GM21619 (cell line): ENCODE results near the gene RMRP.
"Not testable (repeated sequence)": the region's sequence is repeated elsewhere in the genome, so short reads cannot be mapped to it uniquely, and the experiment has no call there.

Experiments used
- ATAC-seq: cut with Tn5 transposase; IDR thresholded peaks from one replicate; pipeline ENCODE4 v1.9.1; 2021; ENCODE audit not compliant: unreplicated experiment

The RMRP gene

DNA sequence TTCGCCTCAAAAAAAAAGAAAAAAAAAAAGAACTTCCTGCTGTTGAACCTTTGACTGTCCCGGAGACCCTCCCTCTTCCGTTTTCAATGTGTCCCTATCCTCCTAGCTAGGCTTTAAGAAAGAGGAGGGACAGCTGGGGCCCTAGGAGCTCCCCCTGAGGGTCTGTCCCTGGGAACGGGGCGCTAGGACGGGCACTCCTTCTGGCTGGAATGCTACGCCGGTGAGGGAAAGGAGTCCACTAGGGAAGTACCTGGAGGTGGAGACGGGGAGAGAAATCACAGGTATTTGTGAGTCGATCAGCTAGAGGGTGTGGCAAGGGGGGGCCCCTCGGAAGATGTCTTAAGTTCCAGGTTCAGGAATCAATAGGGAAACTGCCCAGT is 11.7 kb downstream of the RMRP start:
- no peak for ATAC-seq

DNA sequence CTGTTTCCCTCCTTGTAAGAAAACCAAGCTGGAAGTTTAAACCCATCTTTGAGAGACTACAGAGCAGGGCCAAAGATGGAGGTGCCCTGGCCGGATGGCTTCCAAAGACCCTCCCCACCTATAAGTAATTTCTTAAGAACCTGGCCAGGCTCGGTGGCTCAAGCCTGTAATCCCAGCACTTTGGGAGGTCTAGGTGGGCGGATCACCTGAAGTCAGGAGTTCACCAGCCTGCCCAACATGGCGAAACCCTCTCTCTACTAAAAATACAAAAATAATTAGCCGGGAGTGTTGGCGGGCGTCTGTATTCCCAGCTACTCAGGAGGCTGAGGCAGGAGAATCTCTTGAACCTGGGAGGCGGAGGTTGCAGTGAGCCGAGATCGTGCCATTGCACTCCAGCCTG is 12.1 kb downstream of the RMRP start:
- ATAC-seq = not testable (repeated sequence)

DNA sequence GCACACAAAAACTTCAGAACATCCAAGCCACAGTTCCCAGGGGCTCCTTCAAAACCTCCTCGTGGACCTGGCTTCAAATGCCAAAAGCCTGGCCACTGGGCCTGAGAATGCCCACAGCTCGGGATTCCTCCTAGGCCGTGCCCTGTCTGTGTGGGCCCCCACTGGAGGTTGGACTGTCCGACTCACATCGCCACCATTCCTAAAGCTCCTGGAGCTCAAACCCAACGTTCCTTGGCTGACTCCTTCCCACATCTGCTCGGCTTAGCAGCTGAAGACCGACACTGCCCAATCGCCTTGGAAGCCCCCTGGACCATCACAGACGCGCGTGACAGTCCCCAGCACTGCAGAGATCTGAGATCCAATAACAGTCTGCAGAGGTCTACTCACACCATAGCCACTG is 14.8 kb downstream of the RMRP start:
- no peak for ATAC-seq

DNA sequence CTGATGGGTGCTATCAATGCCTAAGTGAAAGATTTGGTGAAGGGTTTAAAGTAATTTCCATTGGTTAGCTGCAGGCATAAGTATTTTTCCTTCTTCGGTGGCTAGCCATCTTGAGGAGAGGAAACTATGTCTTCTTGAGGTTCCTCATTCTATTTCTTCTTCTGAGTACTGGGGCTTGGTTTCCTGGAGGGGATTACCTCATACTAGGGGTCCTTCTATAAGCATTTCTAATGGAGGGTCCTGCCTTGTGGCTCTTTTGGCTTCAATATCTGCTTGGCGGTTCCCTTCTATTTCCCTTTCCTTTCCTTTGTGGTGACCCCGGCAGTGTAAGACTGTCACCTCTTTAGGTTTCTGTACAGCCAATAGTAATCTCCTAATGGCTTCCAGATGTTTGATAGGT is 16.3 kb downstream of the RMRP start:
- not testable (repeated sequence) for ATAC-seq

DNA sequence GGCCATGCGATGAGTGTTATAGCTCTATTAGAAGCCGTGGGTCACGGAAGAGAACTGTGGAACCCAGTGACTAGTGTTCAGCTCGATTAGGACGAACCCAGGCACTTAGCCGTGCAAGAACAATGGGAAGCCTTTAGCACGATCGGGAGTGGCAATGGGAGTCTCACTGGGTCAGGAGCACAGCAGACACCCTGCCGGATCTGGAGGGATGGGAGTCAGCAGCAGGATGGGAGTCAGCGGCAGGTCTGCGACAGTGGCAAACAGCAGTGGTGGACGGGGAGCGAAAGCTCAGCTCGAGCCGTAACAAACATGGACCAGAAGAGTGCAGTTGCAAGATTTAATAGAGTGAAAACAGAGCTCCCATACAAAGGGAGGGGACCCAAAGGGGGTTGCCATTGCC is 17.4 kb downstream of the RMRP start:
- ATAC-seq = not testable (repeated sequence)

DNA sequence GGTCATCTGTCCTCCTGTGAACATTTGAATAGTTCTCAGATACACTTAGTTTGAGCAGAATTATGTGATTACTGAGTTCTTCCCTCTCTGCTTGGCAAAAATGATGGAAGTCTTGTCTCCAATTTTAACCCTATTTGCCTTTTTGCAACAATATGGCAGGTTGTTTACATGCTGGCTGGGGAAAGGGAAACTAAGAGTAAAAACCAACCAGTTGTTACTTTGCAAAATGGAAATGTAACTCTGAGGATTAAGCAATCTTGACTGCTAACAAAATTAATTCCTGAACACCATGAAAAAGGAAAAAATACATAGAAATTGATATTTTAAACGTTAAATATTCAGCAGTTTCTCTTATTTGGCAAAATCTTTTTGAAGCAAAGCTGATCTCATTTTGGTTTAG is 18.2 kb downstream of the RMRP start:
- ATAC-seq = no peak

DNA sequence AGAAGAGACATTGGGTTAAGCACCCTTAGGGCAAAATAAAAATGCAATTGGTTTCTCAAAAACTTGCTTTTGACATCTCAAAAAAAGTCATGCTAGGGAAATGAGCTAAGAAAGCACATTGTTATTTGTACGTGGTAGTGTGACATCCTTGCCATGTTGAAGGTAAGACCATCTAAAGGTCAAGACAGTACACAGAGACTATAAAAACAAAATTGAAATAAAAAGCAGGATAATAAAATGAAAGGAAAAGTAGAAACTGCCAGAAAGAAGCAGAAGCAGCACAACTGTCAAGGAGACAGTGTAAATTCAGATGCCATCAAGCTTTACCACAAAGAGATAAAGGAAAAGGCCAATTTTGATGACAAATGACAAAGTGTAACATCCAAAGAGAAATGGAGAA is 18.6 kb downstream of the RMRP start:
- not testable (repeated sequence) for ATAC-seq

DNA sequence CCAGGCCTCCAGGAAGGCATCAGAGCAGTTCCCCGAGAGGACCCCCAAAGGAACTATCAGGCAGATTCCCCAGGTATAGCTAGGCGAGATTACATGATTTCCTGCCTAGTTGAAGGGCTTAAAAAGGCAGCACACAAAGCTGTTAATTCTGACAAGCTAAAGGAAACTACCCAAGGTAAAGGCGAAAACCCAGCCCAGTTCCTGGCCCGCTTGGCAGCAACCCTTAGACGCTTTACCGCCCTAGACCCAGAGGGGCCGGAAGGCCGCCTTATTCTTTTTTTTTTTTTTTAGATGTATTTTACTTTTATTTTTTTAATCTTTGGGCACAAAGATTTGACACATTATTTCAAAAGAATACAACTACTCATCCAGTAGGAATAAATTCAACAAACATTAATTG is 19.1 kb downstream of the RMRP start:
- ATAC-seq = not testable (repeated sequence)

DNA sequence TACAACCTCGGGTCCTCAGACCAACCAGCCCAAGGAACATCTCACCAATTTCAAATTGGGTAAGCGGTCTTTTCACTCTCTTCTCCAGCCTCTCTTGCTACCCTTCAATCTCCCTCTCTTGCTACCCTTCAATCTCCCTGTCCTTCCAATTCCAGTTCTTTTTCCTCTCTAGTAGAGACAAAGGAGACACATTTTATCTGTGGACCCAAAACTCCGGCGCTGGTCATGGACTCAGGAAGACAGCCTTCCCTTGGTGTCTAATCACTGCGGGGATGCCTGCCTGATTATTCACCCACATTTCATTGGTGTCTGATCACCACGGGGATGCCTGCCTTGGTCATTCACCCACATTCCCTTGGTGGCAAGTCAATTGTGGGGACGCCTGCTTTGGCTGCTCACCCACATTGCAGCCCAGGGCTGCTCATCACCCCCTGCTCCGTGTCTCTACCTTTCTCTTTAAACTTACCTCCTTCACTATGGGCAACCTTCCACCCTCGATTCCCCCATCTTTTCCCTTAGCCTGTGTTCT is 20.3 kb downstream of the RMRP start:
- ATAC-seq = not testable (repeated sequence)

DNA sequence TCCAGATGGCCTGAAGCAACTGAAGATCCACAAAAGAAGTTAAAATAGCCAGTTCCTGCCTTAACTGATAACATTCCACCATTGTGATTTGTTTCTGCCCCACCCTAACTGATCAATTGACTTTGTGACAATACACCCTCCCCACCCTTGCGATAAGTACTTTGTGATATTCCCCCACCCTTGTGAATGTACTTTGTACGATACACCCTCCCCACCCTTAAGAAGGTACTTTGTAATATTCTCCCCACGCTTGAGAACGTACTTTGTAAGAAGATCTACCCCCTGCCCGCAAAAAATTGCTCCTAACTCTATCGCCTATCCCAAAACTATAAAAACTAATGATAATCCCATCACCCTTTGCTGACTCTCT is 21.0 kb downstream of the RMRP start:
- ATAC-seq = not testable (repeated sequence)

DNA sequence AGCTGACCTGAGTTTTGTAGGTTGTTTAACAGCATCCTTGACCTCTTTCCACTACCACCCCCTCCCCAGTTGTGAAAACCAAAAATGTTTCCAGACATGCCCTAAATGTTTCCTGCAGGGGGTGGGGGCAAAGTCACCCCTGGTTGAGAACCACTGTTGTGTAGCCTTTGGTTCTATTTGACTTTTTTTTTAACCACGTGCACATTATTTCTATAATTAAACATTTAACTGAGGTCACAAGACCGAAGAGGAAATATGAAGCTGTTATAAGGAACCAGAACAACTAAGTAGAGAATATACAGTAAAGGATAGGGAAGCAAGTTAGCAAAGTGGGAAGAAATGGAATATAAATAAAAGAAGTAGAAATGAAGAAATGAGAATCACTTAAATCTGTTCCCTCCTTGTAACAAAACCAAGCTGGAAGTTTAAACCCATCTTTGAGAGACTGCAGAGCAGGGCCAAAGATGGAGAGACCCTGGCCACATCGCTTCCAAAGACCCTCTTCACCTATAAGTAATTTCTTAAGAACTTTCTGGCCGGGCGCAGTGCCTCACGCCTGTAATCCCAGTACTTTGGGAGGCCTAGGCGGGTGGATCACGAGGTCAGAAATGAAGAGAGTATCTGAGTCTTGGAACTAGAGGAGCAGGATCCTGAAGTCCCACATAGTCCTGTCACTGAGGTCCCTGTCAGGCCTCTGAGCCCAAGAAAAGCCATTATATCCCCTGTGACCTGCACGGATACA is 21.5 kb downstream of the RMRP start:
- ATAC-seq = no peak

DNA sequence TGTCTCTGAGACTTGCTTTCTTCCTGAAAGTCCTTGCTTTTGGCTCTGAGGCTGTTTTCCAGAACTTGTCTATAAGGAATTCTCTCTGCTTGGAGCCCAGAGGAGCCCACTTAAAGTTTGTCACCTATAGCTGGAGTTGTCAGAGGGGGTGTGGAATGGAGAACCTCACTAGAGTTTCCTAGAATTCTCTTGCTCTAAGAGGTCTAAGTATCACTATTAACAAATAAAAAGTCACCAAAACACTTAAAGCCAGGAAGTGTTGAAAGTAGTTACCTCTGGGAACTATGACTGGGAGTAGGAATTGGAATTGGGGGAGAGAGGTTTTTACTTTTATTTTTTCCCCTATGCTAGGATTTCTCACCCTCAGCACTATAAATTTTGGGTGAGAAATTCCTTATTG is 22.1 kb downstream of the RMRP start:
- ATAC-seq = no peak

DNA sequence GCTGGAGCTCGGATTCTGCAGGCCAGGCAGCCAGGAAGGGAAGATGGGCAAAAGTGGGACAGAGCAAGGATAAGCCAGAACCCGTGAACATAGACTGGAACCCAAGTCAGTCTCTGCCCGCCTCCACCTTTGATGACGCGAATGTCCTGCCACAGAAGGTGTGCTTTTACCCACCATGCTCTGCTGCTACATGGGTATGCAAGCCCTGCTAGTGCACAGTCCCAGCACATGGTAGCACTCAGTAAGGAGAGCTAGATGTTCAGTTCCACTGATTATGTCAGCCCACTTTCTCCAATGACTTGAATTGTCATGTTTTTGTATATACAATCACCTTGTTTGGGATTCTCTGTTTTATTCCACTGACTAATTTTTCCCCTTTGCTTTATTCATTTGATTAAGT is 28.2 kb downstream of the RMRP start:
- no peak for ATAC-seq

DNA sequence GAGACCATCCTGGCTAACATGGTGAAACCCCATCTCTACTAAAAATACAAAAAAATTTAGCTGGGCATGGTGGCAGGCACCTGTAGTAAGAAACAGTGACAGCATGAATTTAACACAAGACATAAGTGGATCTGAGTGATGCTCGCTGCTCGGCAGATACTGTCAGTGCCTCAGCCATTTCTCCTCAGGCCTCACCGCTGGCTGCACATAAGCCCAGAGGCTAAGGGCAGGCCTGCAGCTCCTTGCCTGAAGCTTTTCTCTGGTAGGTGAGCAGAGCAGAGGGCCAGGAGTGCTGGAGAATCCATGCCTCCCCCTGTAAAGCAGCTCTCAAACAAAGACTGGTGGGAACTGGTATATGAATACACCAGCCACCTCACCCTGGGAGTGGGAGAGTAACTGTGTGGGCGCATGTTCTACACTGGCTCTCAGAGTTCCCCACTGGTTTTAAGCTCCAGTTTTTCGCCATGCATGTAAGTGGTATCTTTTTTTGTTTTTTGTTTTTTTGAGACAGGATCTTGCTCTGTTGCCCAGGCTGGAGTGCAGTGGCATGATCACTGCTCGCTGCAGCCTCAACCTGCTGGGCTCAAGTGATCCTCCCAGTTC is 29.3 kb downstream of the RMRP start:
- ATAC-seq = no peak

DNA sequence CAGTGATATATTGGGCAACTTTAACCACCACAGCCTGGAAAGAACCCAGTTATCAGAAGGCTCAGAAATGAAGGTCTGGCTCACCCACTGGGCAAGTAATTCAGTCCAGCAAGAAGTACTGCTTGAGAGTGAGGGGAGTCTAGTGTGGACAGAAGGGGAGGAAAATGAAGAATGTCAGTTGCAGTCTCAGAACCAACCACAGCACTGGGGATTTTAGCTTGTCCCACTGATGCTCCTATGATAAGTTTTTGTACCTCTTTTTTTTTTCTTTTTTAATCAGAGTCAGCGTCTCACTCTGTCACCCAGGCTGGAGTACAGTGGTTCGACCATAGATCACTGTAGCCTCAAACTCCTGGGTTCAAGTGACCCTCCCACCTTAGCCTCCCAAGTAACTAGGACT is 30.2 kb downstream of the RMRP start:
- ATAC-seq = no peak

DNA sequence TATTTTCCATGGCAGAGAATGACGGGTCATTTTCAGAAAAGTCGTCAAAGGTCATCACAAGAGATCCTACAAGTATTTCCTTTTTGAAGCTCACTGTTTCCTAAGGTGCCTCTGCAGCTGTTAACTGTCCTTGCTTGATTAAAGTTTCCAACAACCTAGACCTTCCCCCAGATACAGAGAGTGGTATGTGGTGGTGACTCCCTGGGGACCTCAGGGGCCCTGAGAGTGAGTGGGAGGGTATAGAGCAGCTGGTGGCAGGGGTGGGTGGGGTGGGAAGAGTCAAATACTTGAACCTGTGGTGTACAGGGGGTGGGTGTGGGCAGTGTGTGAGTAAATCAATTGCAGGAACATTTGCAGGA is 38.0 kb downstream of the RMRP start:
- ATAC-seq = peak; percentile 36

DNA sequence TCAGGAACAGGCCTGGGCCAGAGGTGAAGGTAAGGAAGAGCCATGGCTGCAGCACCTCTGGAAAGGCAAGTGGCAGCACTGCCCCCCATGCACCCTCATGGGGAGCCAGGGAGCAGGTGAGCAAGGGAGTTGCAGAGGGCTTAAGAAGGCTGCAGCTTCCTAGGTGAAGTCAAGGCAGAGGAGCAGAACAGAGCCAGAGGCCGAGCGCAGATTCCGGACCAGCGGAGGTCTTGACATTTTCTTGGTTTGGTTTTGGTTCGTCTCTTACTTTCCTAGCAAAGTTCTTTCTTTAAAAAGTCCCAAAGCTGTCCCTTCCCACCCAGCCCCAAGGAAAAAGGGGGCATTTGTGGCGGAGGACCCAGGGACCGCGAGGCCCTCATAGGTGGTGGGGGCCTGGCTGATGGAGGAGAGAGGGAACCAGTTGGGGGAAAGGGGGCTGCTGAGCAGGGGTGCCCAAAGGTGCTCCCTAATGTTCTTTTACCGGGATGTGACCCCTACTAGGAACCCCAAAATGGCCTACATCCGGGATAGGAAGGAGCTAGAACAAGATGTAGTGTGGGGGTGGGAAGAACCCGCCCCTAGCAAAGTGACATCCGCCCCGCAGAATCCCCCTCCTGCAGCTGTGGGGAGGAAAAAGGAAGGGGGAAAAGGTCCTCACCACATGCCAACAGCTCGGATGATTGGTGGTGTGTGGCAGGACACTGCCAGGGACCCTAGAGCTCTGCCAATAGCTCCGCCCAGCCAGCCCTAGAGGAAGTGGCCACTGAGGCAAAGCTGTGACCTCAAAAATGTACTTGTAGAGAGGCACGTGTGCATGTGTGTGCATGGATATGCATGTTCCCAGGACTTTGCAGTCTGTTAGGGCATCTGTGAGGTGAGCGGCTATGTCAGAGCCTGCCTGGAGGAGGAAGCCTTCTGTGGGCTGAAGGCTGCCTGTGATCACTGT is 38.7 kb downstream of the RMRP start:
- peak; percentile 37 for ATAC-seq

DNA sequence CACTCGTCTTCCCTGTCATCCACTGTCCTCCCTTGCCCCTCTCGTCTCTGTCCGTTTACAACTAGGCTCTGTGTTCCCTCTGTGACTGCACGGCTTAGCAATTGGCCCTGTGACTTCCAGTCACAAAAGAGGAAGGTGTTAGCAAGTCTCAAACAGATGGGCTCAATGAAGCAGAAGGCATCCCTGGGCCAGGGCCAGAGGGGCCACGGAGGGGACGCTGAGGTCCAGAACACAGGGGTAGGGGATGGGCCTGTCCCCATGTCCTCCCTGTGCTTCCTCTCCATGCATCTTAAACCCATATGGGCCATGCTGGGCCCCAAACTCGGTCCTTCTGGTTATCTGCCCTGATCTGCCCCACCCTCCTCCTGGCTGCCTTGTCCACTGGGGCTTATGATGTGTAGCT is 39.5 kb downstream of the RMRP start, which contains the start of gene CD72:
Gene CD72 (minus strand): TSS at position 89 of the 403 bp plus-strand sequence. CDS start 110 bp downstream, outside the sequence.
- ATAC-seq = no peak

DNA sequence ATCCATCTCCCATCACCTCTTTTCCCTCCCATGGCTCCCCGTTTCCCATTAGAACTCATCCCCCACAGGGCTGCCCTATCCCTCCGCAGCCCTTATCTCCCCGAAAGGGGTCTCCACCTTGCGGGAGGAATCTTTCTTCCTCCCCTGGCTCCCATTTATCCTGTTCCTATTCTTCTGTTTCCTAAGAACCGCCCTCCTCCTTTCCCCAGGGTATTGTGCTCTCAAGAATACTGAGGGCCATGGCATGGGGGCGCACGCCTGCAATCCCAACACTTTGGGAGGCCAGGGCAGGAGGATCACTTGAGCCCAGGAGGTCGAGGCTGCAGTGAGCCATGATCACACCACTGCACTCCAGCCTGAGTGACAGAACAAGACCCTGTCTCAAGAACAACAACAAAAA is 40.3 kb downstream of the RMRP start:
- ATAC-seq = no peak

DNA sequence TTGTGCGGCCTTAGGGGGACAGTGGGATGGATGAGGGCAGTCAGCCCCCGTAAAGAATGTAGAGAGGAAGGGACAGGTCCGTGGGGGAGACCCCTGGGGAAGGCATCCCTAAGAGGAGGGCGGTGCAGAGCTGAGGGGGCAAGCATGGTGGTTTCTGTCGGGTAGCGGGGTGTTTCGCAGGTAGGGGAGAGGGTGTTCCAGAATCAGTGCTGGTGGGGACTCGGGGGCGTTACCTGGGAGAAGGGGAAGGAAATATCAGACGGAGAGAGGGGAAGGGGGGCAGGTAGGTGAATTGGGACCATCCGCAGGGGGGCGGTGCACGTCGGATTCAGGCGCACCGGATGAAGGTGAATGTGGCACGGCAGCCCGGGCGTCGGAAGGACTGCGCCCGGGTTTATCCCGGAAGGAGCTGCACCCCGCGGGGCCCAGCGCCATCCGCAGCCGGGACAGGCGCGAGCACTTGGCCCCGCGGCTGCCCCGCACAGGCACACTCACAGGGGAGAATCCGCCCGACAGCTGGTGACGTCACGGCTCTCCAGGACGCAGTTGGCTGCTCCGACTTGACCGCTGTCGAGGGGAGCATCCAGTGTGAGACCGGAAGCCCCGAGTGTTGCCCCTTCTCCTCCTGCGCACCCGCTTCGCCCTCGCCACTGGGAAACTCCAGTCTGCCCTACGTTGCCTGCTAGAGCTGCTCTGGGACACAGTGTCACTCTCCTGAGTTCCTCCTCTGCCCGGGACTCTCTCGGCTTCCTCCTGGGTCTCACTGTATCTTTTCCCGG is 40.9 kb downstream of the RMRP start:
- ATAC-seq = no peak
